H1 (cell line): ENCODE data around the gene TXNDC16. TPM values are rescaled to one million over a fixed set of nuclear protein-coding genes. Genes with fewer than 3 reads are reported as not detected.

Experiments used
- CTCF ChIA-PET: fragments of 300-600 bp; sonication (Branson Sonifier 250); formaldehyde crosslinking; loops from one replicate; lab custom pipeline; 2021; ENCODE audit not compliant: partially characterized antibody; lab: Charles Lee
- POLR2A ChIA-PET: fragments of 300-600 bp; sonication (Branson Sonifier 250); formaldehyde crosslinking; loops from one replicate; lab custom pipeline; 2021; ENCODE audit warnings: inconsistent platforms; ENCODE audit not compliant: partially characterized antibody; lab: Charles Lee
- DNase-seq, 2 experiments: peaks; one replicate each; pipeline versions ENCODE4 v3.0.0 to v3.0.0-alpha.2; 2010 to 2022; ENCODE audit warnings: low spot score in 2 of 2, low read depth in 1 of 2, mixed read lengths in 1 of 2
- FAIRE-seq: peaks from 2 replicates; lab custom pipeline; 2011; peaks lifted over from hg19 to GRCh38; lab: Jason Lieb, UNC
- H2AFZ ChIP-seq: 2 replicates; pipeline ENCODE4 v1.8.1; 2012; ENCODE audit warnings: low read length, inconsistent platforms
- H2AK5ac ChIP-seq: 2 replicates; pipeline ENCODE4 v1.6.1; 2013; ENCODE audit warnings: low read depth, low read length
- H2BK120ac ChIP-seq: replicated peaks from 2 replicates; pipeline ENCODE3; 2013; ENCODE audit warnings: low read depth, low read length, inconsistent platforms
- H2BK12ac ChIP-seq: 2 replicates; pipeline ENCODE4 v1.6.1; 2013; ENCODE audit warnings: low read depth, low read length
- H2BK15ac ChIP-seq: 2 replicates; pipeline ENCODE4 v1.6.1; 2013; ENCODE audit warnings: low read length
- H2BK20ac ChIP-seq: 2 replicates; pipeline ENCODE4 v1.6.1; 2013; ENCODE audit warnings: low read length
- H2BK5ac ChIP-seq: 2 replicates; pipeline ENCODE4 v1.6.1; 2013; ENCODE audit warnings: low read depth, low read length
- H3K14ac ChIP-seq: 2 replicates; pipeline ENCODE4 v1.6.1; 2013; ENCODE audit warnings: inconsistent platforms; ENCODE audit not compliant: insufficient read length
- H3K18ac ChIP-seq: 2 replicates; pipeline ENCODE4 v1.6.1; 2013; ENCODE audit warnings: low read length; ENCODE audit errors: extremely low read depth
- H3K23ac ChIP-seq: 2 replicates; pipeline ENCODE4 v1.6.1; 2013; ENCODE audit warnings: inconsistent platforms; ENCODE audit not compliant: insufficient read length
- H3K23me2 ChIP-seq: 2 replicates; pipeline ENCODE4 v1.6.1; 2013; ENCODE audit warnings: low read depth, low read length
- H3K27ac ChIP-seq: 2 replicates; pipeline ENCODE4 v1.6.1; 2011; ENCODE audit warnings: low read depth, low read length, inconsistent platforms
- H3K27me3 ChIP-seq, 4 experiments: replicated peaks in 1 of 4; 1 replicate in 1 of 4; 2 replicates in 3 of 4; pipeline versions ENCODE4 v1.6.1 to v1.8.1; 2011 to 2013; ENCODE audit warnings: low read length in 3 of 4, mild to moderate bottlenecking in 3 of 4, inconsistent platforms in 2 of 4, mixed read lengths in 2 of 4, moderate library complexity in 1 of 4; ENCODE audit not compliant: control insufficient read depth in 3 of 4, insufficient read depth in 3 of 4; ENCODE audit errors: extremely low read depth in 1 of 4
- H3K36me3 ChIP-seq, 4 experiments: 2 replicates each; pipeline versions ENCODE4 v1.6.1 to v1.8.1; 2011 to 2013; ENCODE audit warnings: mild to moderate bottlenecking in 4 of 4, low read length in 3 of 4, moderate library complexity in 2 of 4, control low read depth in 1 of 4, inconsistent platforms in 1 of 4; ENCODE audit not compliant: insufficient read depth in 4 of 4, control insufficient read depth in 2 of 4
- H3K4ac ChIP-seq: replicated peaks from 2 replicates; pipeline ENCODE3; 2013; ENCODE audit warnings: low read length, low read depth, mixed read lengths, inconsistent platforms; ENCODE audit not compliant: insufficient read length
- H3K4me1 ChIP-seq, 4 experiments: replicated peaks in 1 of 4; 1 replicate in 1 of 4; 2 replicates in 3 of 4; pipeline versions ENCODE4 v1.6.1 to v1.8.1; 2011 to 2013; ENCODE audit warnings: low read length in 3 of 4, inconsistent platforms in 2 of 4, mixed read lengths in 1 of 4; ENCODE audit not compliant: insufficient read depth in 4 of 4, control insufficient read depth in 3 of 4
- H3K4me2 ChIP-seq, 2 experiments: 2 replicates each; pipeline versions ENCODE4 v1.6.1 to v1.8.1; 2011 to 2013; ENCODE audit warnings: low read depth in 2 of 2, low read length in 2 of 2, control low read depth in 1 of 2, inconsistent platforms in 1 of 2, mild to moderate bottlenecking in 1 of 2; ENCODE audit not compliant: insufficient read depth in 1 of 2
- H3K4me3 ChIP-seq, 4 experiments: fragments of 200-600, 300-600 bp in 1 of 4; sonication (generic), shearing (Covaris generic), sonication (Bioruptor Twin) in 1 of 4; 2 replicates each; pipeline versions ENCODE4 v1.5.1 to v1.8.1; 2011 to 2016; ENCODE audit warnings: low read length in 4 of 4, low read depth in 3 of 4, control low read depth in 2 of 4, inconsistent platforms in 2 of 4, mild to moderate bottlenecking in 2 of 4, mixed read lengths in 1 of 4, moderate library complexity in 1 of 4; ENCODE audit not compliant: insufficient read depth in 2 of 4; ENCODE audit errors: extremely low read depth in 1 of 4
- H3K56ac ChIP-seq: replicated peaks from 2 replicates; pipeline ENCODE3; 2013; ENCODE audit warnings: low read depth, mild to moderate bottlenecking, mixed read lengths, low read length, inconsistent platforms; ENCODE audit not compliant: insufficient read length
- H3K79me1 ChIP-seq: 2 replicates; pipeline ENCODE4 v1.6.1; 2013; ENCODE audit warnings: low read depth, low read length, control low read depth
- H3K79me2 ChIP-seq, 2 experiments: 2 replicates each; pipeline versions ENCODE4 v1.6.1 to v1.8.1; 2012 to 2013; ENCODE audit warnings: low read length in 2 of 2, mild to moderate bottlenecking in 2 of 2, inconsistent platforms in 1 of 2; ENCODE audit not compliant: insufficient read depth in 2 of 2, control insufficient read depth in 1 of 2
- H3K9ac ChIP-seq, 4 experiments: replicated peaks in 1 of 4; 1 replicate in 1 of 4; 2 replicates in 3 of 4; pipeline versions ENCODE4 v1.6.1 to v1.8.1; 2011 to 2013; ENCODE audit warnings: low read depth in 3 of 4, low read length in 3 of 4, control low read depth in 2 of 4, mild to moderate bottlenecking in 2 of 4, moderate library complexity in 2 of 4, inconsistent platforms in 1 of 4; ENCODE audit errors: extremely low read depth in 1 of 4
- H3K9me3 ChIP-seq, 2 experiments: 2 replicates each; pipeline versions ENCODE4 v1.6.1 to v1.8.1; 2012 to 2013; ENCODE audit warnings: mild to moderate bottlenecking in 2 of 2, moderate library complexity in 2 of 2, control low read depth in 1 of 2, inconsistent platforms in 1 of 2, low read depth in 1 of 2, low read length in 1 of 2, mixed read lengths in 1 of 2; ENCODE audit not compliant: insufficient read depth in 2 of 2
- H4K20me1 ChIP-seq, 2 experiments: replicated peaks in 1 of 2; 2 replicates each; pipeline versions ENCODE3 to v1.8.1; 2011 to 2013; ENCODE audit warnings: inconsistent platforms in 2 of 2, low read length in 2 of 2, mild to moderate bottlenecking in 1 of 2; ENCODE audit not compliant: insufficient read depth in 2 of 2, control insufficient read depth in 1 of 2
- H4K5ac ChIP-seq: 2 replicates; pipeline ENCODE4 v1.6.1; 2013; ENCODE audit warnings: low read length, low read depth, mixed read lengths, inconsistent platforms; ENCODE audit not compliant: insufficient read length
- H4K8ac ChIP-seq: 2 replicates; pipeline ENCODE4 v1.8.0; 2013; ENCODE audit warnings: mild to moderate bottlenecking, moderate library complexity, low read length, inconsistent platforms; ENCODE audit not compliant: insufficient read depth; ENCODE audit errors: extremely low read depth
- H4K91ac ChIP-seq: replicated peaks from 2 replicates; pipeline ENCODE3; 2013; ENCODE audit warnings: low read length, mixed read lengths, inconsistent platforms; ENCODE audit not compliant: insufficient read length
- WGBS, 2 experiments: shearing (Covaris generic) in 1 of 2; methylation state at CpG; one replicate each; pipeline versions ENCODE4 v1.1.6 to v1.1.7; 2013 to 2015; ENCODE audit warnings: low lambda C conversion rate in 2 of 2, mixed read lengths in 2 of 2, inconsistent platforms in 1 of 2, low coverage in 1 of 2, missing lambda C conversion rate in 1 of 2; ENCODE audit not compliant: insufficient replicate concordance in 2 of 2, insufficient coverage in 1 of 2, insufficient read length in 1 of 2; ENCODE audit errors: extremely low coverage in 1 of 2, missing lambda C conversion rate in 1 of 2; 5-methylcytosine and 5-hydroxymethylcytosine counted together
- polyA plus RNA-seq, 7 experiments: library from polyadenylated mRNA; depleted of rRNA in 3 of 7; stranded (reverse) in 5 of 7; unstranded in 2 of 7; fragments of >200 nt in 5 of 7; fragments of 200-250 nt in 2 of 7; gene quantifications; 1 replicate in 5 of 7; 2 replicates in 1 of 7; 4 replicates in 1 of 7; pipeline versions ENCODE4 v1.2.1 to v1.2.3, GENCODE V29; 2011 to 2013; ENCODE audit warnings: missing spikeins in 2 of 7, mixed read lengths in 2 of 7
- total RNA-seq: library from RNA; stranded (reverse); fragmentation: NEBNext Ultra II Directional; extraction: Animal tissue kit (Norgen Biotek cat#: 25700); gene quantifications from 2 replicates; pipeline ENCODE4 v1.2.1, GENCODE V29; 2021

The TXNDC16 gene
- total and polyA plus RNA-seq, 2 of the 8 experiments (the other 6 are each of a cell fraction or from before 2014, with no cell fraction given), result 6.7 to 14.3 TPM

- Histone ChIP-seq H4K5ac (no peak overlapping the region), H3K27me3 (no peaks in the 10 kb centered on the region), H2BK15ac (no peak overlapping the region), H3K4ac (no peak overlapping the region), H3K79me1 (no peaks in the 10 kb centered on the region), H2BK120ac (no peak overlapping the region), H2BK20ac (no peak overlapping the region), H3K4me2 (no peak overlapping the region), H4K8ac (no peak overlapping the region), H3K9me3 (no peaks in the 10 kb centered on the region), H3K4me1 (no peaks in the 10 kb centered on the region), H4K20me1 (no peaks in the 10 kb centered on the region), H3K36me3 (no peaks in the 10 kb centered on the region), H3K23ac (no peak overlapping the region), H2AFZ (no peak overlapping the region), H3K27ac (no peak overlapping the region), H3K4me3 (no peak overlapping the region), H3K23me2 (peaks cover 1% of the 10 kb centered on the region; the same call in 1 of the 2 replicates), H3K79me2 (no peaks in the 10 kb centered on the region), H3K14ac (no peak overlapping the region), H3K56ac (no peak overlapping the region), H2AK5ac (no peak overlapping the region), H2BK12ac (no peak overlapping the region), H3K9ac (no peak overlapping the region), H2BK5ac (no peak overlapping the region), H3K18ac (no peak overlapping the region), H4K91ac (no peak overlapping the region)
- DNase-seq (no peak), FAIRE-seq (no peak)
- ChIA-PET CTCF (interaction anchor here (0.6 kb wide), 1 partner anchor 245 kb away, joined by 3 read pairs; no protein-coding TSS in a partner anchor), POLR2A (no interaction called here)
- WGBS, 2 experiments, result 87% methylated on average over 2 of the region's 2 CpGs; no CpG with 5 or more reads in 1 of the 2 experiments
These were observed 129.5 kb downstream of the TXNDC16 start for GRCh38 chr14:52422650-52423356.
